Suprapubic skin (tissue), 4 donors: ENCODE data around the gene SCN1B.

Experiments
- CTCF ChIP-seq, 2 donors: fragments of 200-600 bp in 1 of 2; fragments of 450-650 bp in 1 of 2; sonication (generic) in 1 of 2; IDR thresholded peaks; one replicate each; pipeline ENCODE4 v1.5.1; 2016 to 2019; ENCODE audit warnings: antibody characterized with exemption in 2 of 2, mild to moderate bottlenecking in 1 of 2, moderate library complexity in 1 of 2
- EP300 ChIP-seq: sonication (generic); formaldehyde crosslinking; IDR thresholded peaks from one replicate; pipeline ENCODE4 v1.6.1; 2017; ENCODE audit warnings: antibody characterized with exemption
- POLR2A ChIP-seq, 2 donors: fragments of 450-650 bp; IDR thresholded peaks; one replicate each; pipeline ENCODE4 v1.6.1; 2017; ENCODE audit warnings: antibody characterized with exemption in 2 of 2, mild to moderate bottlenecking in 2 of 2, moderate library complexity in 2 of 2
- POLR2AphosphoS5 ChIP-seq, 3 donors: sonication (generic); formaldehyde crosslinking; IDR thresholded peaks; one replicate each; pipeline ENCODE4 v1.6.1; 2017; ENCODE audit warnings: antibody characterized with exemption in 3 of 3

GRCh38 chr19:34997071-34997617, 33.1 kb upstream of the SCN1B start:
- no peak for TF ChIP-seq CTCF (IDR thresholded peaks at IDR 0.05)
- no peak for TF ChIP-seq POLR2AphosphoS5 (IDR thresholded peaks at IDR 0.05)
- TF ChIP-seq EP300: no peak
- no peak for TF ChIP-seq POLR2A (IDR thresholded peaks at IDR 0.05)
